Dermis lymphatic vessel endothelial cell (primary cell): Measurements from ENCODE around the gene DNAL4. TPM values are rescaled to one million over a fixed set of nuclear protein-coding genes. Genes with fewer than 3 reads are reported as not detected.

Experiments
- total RNA-seq: library from RNA; depleted of rRNA; stranded (reverse); fragments of >200 nt; gene quantifications from 2 replicates; pipeline ENCODE4 v1.2.1, GENCODE V29; 2014

Gene DNAL4
- total RNA-seq, result 14.7 and 17.0 TPM in 2 replicates

GRCh38 chr22:38793721-38794466 lies at the start of gene DNAL4:
Gene DNAL4 (minus strand): TSS chr22:38794143. CDS start chr22:38782731, 11,412 bp downstream.

GRCh38 chr22:38755911-38756532 lies 37.9 kb downstream of the DNAL4 start, which contains the start of gene SUN2:
Gene SUN2 (minus strand): TSS chr22:38755998. CDS start chr22:38752628, 3,370 bp downstream.

Other genes starting within 250 kb of the DNAL4 start
- 0.76 and 1.1 TPM in 2 replicates for gene DMC1, start 224.0 kb downstream of the DNAL4 start, total RNA-seq
- 0.11 and 0.60 TPM in 2 replicates for gene FAM227A, start 137.8 kb downstream of the DNAL4 start, total RNA-seq
- gene CBY1, start 137.5 kb downstream of the DNAL4 start, total RNA-seq, result 17.2 and 17.8 TPM in 2 replicates
- gene TOMM22, start 112.2 kb downstream of the DNAL4 start, total RNA-seq, result 73.8 and 78.2 TPM in 2 replicates
- 76.0 and 84.6 TPM in 2 replicates for gene JOSD1, start 93.2 kb downstream of the DNAL4 start, total RNA-seq
- 19.2 and 19.9 TPM in 2 replicates for gene GTPBP1, start 88.2 kb downstream of the DNAL4 start, total RNA-seq
- gene SUN2, start 38.1 kb downstream of the DNAL4 start, total RNA-seq, result 106 and 114 TPM in 2 replicates
- 0.09 and 0.11 TPM in 2 replicates for gene NPTXR, start 49.9 kb upstream of the DNAL4 start, total RNA-seq
- 12.0 and 15.4 TPM in 2 replicates for gene CBX6, start 78.1 kb upstream of the DNAL4 start, total RNA-seq
- not detected in 2 replicates for gene APOBEC3A, start 163.5 kb upstream of the DNAL4 start, total RNA-seq
- gene APOBEC3B, start 188.2 kb upstream of the DNAL4 start, total RNA-seq, result 0.22 and 0.26 TPM in 2 replicates
- gene APOBEC3C, start 220.1 kb upstream of the DNAL4 start, total RNA-seq, result 0.22 and 0.26 TPM in 2 replicates
- gene APOBEC3D, start 227.0 kb upstream of the DNAL4 start, total RNA-seq, result 0.17 and 0.33 TPM in 2 replicates
- gene APOBEC3F, start 246.7 kb upstream of the DNAL4 start, total RNA-seq, result 3.6 and 4.5 TPM in 2 replicates